Tibial artery (tissue), 4 donors: Measurements from ENCODE around the gene GPR176.
"Not testable (repeated sequence)": the region's sequence is repeated elsewhere in the genome, so short reads cannot be mapped to it uniquely, and the experiment has no call there.

ENCODE experiments used
- DNase-seq, 2 donors: peaks; one replicate each; pipeline ENCODE4 v3.0.0-alpha.2; 2019
- H3K27ac ChIP-seq, 2 donors: fragments of 200-600 bp; sonication (generic) in 1 of 2; 1 replicate in 1 of 2; 2 replicates in 1 of 2; pipeline ENCODE4 v1.5.1; 2018 to 2019; ENCODE audit warnings: mild to moderate bottlenecking in 1 of 2
- H3K27me3 ChIP-seq, 2 donors: fragments of 200-600 bp; sonication (generic) in 1 of 2; one replicate each; pipeline versions ENCODE4 v1.5.1 to v1.6.0; 2016 to 2019
- H3K36me3 ChIP-seq, 3 donors: fragments of 200-600 bp; sonication (generic) in 2 of 3; one replicate each; pipeline ENCODE4 v1.5.1; 2016 to 2019; ENCODE audit warnings: mild to moderate bottlenecking in 2 of 3
- H3K4me1 ChIP-seq, 4 donors: fragments of 200-600 bp; sonication (generic) in 2 of 4; 1 replicate in 3 of 4; 2 replicates in 1 of 4; pipeline ENCODE4 v1.5.1; 2016 to 2019
- H3K4me3 ChIP-seq, 2 donors: fragments of 200-600 bp; sonication (generic) in 1 of 2; 1 replicate in 1 of 2; 2 replicates in 1 of 2; pipeline ENCODE4 v1.5.1; 2018 to 2019; ENCODE audit warnings: mild to moderate bottlenecking in 2 of 2
- H3K9me3 ChIP-seq, 3 donors: fragments of 200-600 bp; sonication (generic) in 1 of 3; one replicate each; pipeline ENCODE4 v1.5.1; 2016 to 2019
- intact Hi-C: fragments of 100-400 bp; cut with DNase I; formaldehyde crosslinking; loops from one replicate; pipeline ENCODE4 v1.15.0; 2023; ENCODE audit warnings: low total_unique reads
- TF ChIP-seq, protein P1 (sequence below), 2 experiments: fragments of 200-600 bp in 1 of 2; fragments of 450-650 bp in 1 of 2; IDR thresholded peaks; one replicate each; pipeline ENCODE4 v1.5.1; 2017 to 2019; ENCODE audit warnings: antibody characterized with exemption in 2 of 2, mild to moderate bottlenecking in 1 of 2, moderate library complexity in 1 of 2

Gene GPR176

DNA sequence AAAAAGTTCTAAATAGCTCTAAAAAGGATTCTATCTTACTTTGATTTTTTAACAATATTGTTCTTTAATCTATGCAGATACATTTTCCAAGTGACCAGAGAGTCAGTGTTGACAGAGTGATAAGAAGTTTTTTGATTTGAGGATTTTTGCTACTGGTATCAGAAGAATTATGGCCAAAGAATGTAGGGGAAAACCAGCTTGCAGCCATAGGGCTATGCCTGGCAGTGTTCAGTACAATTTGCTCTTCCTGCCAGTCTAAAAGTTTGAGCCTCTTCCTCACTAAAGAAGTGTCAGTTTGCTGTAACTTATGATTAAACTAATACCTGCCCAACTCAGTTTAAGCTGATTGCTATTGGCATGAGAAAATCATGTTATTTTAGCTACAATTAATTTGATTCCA is 102.2 kb downstream of the GPR176 start:
- no peaks in the 10 kb centered on the region for H3K27me3 ChIP-seq
- no peaks in the 10 kb centered on the region for H3K9me3 ChIP-seq
- no peaks in the 10 kb centered on the region for H3K36me3 ChIP-seq
- no peak for DNase-seq
- intact Hi-C loops, result no loop called here
- H3K27ac ChIP-seq, result no peak overlapping the region
- no peak overlapping the region for H3K4me3 ChIP-seq
- peaks cover 0 to 8% (median 0%) of the 10 kb centered on the region in 4 donors for H3K4me1 ChIP-seq
- TF ChIP-seq, protein P1, sequence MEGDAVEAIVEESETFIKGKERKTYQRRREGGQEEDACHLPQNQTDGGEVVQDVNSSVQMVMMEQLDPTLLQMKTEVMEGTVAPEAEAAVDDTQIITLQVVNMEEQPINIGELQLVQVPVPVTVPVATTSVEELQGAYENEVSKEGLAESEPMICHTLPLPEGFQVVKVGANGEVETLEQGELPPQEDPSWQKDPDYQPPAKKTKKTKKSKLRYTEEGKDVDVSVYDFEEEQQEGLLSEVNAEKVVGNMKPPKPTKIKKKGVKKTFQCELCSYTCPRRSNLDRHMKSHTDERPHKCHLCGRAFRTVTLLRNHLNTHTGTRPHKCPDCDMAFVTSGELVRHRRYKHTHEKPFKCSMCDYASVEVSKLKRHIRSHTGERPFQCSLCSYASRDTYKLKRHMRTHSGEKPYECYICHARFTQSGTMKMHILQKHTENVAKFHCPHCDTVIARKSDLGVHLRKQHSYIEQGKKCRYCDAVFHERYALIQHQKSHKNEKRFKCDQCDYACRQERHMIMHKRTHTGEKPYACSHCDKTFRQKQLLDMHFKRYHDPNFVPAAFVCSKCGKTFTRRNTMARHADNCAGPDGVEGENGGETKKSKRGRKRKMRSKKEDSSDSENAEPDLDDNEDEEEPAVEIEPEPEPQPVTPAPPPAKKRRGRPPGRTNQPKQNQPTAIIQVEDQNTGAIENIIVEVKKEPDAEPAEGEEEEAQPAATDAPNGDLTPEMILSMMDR (IDR thresholded peaks at IDR 0.05), result no peak

DNA sequence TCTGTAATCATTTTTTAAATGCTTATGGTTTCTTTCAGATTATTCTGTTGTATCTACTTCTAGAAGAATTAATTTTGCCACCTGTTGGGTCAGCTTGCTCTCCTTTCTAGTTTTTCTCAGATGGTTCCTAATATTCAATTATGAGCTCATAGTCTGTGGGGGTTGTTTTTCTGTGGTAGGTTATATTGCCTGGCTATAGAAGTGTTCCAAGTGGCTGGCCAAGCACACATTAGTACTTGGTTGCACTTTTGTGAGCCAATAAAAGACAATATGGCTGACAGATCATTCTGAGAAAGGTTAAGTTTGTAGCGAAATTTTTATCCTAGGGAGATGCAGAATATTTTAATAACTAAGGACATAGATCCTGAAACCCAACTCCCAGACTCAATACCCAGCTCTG is 105.6 kb downstream of the GPR176 start:
- Histone ChIP-seq H3K27me3 (no peaks in the 10 kb centered on the region), H3K4me1 (peaks cover 0 to 8% (median 0%) of the 10 kb centered on the region in 4 donors), H3K27ac (no peak overlapping the region), H3K36me3 (no peaks in the 10 kb centered on the region), H3K9me3 (no peaks in the 10 kb centered on the region), H3K4me3 (no peak overlapping the region)
- intact Hi-C loops, result no loop called here
- no peak for DNase-seq
- TF ChIP-seq, protein P1 (IDR thresholded peaks at IDR 0.05), result no peak

DNA sequence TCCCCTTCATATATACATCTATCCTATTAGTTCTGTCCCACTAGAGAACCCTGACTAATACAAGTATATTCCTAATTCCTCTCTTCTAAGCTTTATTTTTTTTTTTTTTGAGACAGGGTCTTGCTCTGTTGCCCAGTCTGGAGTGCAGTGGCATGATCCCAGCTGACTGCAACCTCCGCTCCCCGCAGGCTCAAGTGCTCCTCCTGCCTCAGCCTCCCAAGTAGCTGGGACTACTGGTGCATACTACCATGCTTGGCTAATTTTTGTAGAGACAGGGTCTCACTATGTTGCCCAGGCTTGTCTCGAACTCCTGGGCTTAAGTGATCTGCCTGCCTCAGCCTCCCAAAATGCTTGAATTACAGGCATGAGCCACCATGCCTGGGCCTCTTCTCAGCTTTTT is 107.4 kb downstream of the GPR176 start:
- H3K9me3 ChIP-seq, intact Hi-C loops, H3K27me3 ChIP-seq, H3K4me3 ChIP-seq, H3K4me1 ChIP-seq, H3K27ac ChIP-seq, DNase-seq, H3K36me3 ChIP-seq: not testable (repeated sequence)

DNA sequence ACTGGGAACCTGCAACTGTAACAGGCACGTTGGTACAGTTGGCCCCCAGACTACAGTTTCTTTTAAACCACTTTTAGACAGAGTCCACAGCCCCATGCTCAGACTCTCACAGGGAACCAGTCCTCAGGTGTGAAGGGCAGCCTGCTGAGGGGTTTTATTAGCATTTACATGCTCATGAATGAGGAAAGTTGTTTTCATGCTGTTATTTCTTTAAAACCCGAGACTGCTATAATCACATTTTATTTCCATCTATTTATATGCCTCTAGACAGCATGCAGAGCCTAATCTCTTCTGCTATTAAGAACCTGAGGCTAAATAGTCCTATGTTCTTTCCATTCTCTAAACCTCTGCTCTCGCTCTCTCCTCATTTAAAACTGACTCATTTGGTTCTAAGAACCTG is 111.2 kb downstream of the GPR176 start:
- Histone ChIP-seq H3K4me1 (no peaks in the 10 kb centered on the region), H3K36me3 (no peaks in the 10 kb centered on the region), H3K9me3 (no peaks in the 10 kb centered on the region), H3K27ac (no peak overlapping the region), H3K27me3 (no peaks in the 10 kb centered on the region), H3K4me3 (no peak overlapping the region)
- no peak for DNase-seq
- TF ChIP-seq, protein P1 (IDR thresholded peaks at IDR 0.05), result no peak
- intact Hi-C loops, result no loop called here

DNA sequence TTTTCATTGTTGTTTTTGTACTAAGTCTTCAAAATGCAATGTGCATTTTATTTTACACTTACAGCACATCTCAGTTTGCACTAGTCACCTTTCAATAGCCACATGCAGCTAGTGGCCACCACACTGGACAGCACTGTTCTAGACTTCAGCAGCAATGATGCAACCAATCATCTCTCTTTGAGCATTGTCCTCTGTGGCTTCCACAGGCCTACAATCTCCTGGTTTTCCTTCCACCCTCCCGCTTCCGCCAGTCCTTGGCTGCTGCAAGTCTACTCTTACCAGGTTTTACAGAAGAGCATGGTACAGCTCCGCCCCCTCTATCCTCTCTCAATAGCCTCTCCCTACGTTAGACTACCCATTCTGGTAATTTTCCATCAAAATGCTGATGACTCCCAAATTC is 112.3 kb downstream of the GPR176 start:
- Histone ChIP-seq H3K4me1 (no peaks in the 10 kb centered on the region), H3K36me3 (no peaks in the 10 kb centered on the region), H3K27me3 (no peaks in the 10 kb centered on the region), H3K27ac (no peak overlapping the region), H3K9me3 (no peaks in the 10 kb centered on the region), H3K4me3 (no peak overlapping the region)
- TF ChIP-seq, protein P1 (IDR thresholded peaks at IDR 0.05), result no peak
- intact Hi-C loops, result no loop called here
- no peak for DNase-seq

DNA sequence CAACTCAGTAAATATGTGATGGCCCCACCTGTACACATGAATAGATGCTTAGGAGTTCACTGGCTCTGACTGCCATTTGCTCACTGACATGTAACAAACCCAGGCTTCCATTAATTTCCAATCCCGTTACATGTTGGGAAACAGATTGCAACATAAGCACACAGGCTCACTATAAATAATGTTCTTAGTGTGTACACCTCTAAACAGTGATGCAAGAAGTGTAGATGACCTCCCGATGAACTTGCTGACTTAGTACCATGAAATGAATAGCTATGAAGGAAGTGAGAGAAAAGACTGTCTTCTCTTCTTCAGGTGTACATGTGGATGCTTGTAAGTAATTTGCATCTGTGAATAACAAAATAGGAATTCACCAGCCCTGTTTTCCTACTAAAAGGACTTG is 116.0 kb downstream of the GPR176 start:
- no peak overlapping the region for H3K4me3 ChIP-seq
- H3K27me3 ChIP-seq, result no peaks in the 10 kb centered on the region
- H3K4me1 ChIP-seq, result no peaks in the 10 kb centered on the region
- peaks cover 13 to 23% (median 16%) of the 10 kb centered on the region in 3 donors for H3K36me3 ChIP-seq
- DNase-seq, result no peak
- TF ChIP-seq, protein P1 (IDR thresholded peaks at IDR 0.05), result no peak
- no peak overlapping the region for H3K27ac ChIP-seq
- H3K9me3 ChIP-seq, result no peaks in the 10 kb centered on the region
- intact Hi-C loops, result no loop called here
